ENCODE data around the gene KCNJ1. TPM values are rescaled to one million over a fixed set of nuclear protein-coding genes. Genes with fewer than 3 reads are reported as not detected.
A peak's percentile ranks its signal among the peaks of the same experiment; 100 is the strongest.

The KCNJ1 gene
- total RNA-seq, 1 donor from 2014 or later, result under 0.01 TPM

DNA sequence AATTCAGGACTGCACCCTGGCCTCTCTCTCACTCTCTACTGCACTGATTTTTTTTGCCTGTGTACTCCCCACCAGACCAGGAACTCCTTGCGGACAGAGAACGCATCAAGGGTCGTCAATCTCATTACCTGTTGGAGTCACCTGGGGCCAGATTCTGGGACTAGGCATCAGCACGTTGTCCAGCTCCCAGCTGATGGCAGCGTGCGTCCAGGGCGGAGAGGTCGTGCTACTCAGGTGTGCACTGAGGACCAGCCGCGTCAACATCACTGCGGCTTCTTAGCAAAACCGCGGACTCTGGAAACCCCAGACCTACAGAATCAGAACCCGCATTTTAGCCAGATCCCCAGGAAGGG lies 37.2 kb upstream of the KCNJ1 start:
- Histone ChIP-seq H3K27me3 (ENCODE audit: control insufficient read depth, insufficient read depth, low read length) (no peaks in the 10 kb centered on the region), H3K36me3 (ENCODE audit: control insufficient read depth, insufficient read depth, low read length) (peaks cover 5% of the 10 kb centered on the region), H3K4me3 (ENCODE audit: low read depth, low read length) (no peak overlapping the region)
- TF ChIP-seq, protein P1, sequence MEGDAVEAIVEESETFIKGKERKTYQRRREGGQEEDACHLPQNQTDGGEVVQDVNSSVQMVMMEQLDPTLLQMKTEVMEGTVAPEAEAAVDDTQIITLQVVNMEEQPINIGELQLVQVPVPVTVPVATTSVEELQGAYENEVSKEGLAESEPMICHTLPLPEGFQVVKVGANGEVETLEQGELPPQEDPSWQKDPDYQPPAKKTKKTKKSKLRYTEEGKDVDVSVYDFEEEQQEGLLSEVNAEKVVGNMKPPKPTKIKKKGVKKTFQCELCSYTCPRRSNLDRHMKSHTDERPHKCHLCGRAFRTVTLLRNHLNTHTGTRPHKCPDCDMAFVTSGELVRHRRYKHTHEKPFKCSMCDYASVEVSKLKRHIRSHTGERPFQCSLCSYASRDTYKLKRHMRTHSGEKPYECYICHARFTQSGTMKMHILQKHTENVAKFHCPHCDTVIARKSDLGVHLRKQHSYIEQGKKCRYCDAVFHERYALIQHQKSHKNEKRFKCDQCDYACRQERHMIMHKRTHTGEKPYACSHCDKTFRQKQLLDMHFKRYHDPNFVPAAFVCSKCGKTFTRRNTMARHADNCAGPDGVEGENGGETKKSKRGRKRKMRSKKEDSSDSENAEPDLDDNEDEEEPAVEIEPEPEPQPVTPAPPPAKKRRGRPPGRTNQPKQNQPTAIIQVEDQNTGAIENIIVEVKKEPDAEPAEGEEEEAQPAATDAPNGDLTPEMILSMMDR (IDR thresholded peaks at IDR 0.05; ENCODE audit: insufficient read depth, low read length, severe bottlenecking), result no peak
- DNase-seq (ENCODE audit: low read depth), result no peak
- peak; percentile 28 for FAIRE-seq

DNA sequence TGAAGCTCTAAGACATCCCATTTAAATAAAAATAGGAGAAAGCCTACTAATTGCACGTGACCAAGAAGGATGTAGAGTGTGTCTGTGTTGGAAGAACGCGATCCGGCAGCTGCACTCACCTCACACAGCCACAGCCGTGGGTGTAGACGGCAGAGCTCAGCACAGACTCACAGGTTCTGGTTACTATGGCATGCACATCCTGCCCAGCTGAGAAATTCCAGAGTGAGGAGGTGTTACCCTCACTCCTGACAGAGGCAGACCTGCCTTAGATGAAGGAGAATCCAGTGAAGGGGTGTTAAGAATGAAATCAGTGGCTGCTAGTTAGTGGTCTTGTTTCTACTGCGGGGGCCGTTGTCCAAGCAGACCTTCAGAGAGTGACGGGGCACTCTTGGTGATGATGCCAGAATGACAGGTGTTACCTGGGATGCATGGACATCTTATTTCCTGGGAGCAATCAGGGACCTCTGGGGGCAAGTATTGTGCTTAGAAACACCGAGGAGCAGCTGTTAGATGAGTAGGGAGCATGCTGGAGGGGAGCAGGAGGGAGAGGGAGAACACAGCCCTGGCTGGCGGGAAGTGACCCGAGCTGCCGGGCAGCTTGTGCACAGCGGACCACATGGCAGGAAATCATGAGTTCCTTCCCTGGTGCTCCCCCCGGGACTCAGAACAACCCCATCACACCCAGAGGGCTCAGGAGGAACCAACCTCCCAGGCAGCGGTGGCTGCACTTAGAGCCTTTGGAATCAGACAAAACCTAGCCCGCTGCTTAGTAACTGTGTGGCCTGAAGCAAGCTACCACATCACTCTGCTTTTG lies 36.4 kb upstream of the KCNJ1 start:
- DNase-seq (ENCODE audit: low read depth) (peak; percentile 86), FAIRE-seq (peak; percentile 95)
- Histone ChIP-seq H3K27me3 (ENCODE audit: control insufficient read depth, insufficient read depth, low read length) (no peaks in the 10 kb centered on the region), H3K36me3 (ENCODE audit: control insufficient read depth, insufficient read depth, low read length) (peaks cover 5% of the 10 kb centered on the region), H3K4me3 (ENCODE audit: low read depth, low read length) (no peak overlapping the region)
- TF ChIP-seq, protein P1 (IDR thresholded peaks at IDR 0.05; ENCODE audit: insufficient read depth, low read length, severe bottlenecking), result no peak

DNA sequence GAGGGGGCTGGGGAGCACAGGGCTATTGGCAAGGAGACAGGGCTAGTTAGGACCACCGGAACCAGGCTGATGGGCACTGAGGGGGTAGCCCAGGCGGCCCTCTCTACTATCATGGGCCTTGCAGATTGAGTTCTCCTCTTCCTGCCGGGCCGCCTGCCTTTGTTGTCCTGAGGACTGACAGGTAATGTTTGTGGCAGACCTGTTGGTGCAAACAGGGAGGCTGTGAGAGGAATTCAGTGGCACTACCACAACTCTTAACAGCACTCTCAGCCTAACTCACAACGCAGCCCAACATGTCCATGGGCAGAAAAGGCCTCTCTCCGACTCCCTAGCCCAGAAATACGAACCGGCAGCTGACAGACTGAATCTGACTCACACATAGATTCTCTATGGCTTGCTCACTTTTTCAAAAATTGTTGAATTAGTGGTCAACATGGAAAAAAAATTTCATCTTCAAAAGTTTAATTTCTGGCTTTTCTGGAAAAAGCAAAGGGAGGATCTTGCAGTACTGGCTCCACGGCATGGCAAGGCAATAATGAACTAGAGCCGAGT lies 35.5 kb upstream of the KCNJ1 start:
- peak; percentile 64 for DNase-seq (ENCODE audit: low read depth)
- TF ChIP-seq, protein P1 (IDR thresholded peaks at IDR 0.05; ENCODE audit: insufficient read depth, low read length, severe bottlenecking), result no peak
- peaks cover 5% of the 10 kb centered on the region for H3K36me3 ChIP-seq (ENCODE audit: control insufficient read depth, insufficient read depth, low read length)
- H3K4me3 ChIP-seq (ENCODE audit: low read depth, low read length), result no peak overlapping the region
- H3K27me3 ChIP-seq (ENCODE audit: control insufficient read depth, insufficient read depth, low read length), result no peaks in the 10 kb centered on the region
- no peak for FAIRE-seq

DNA sequence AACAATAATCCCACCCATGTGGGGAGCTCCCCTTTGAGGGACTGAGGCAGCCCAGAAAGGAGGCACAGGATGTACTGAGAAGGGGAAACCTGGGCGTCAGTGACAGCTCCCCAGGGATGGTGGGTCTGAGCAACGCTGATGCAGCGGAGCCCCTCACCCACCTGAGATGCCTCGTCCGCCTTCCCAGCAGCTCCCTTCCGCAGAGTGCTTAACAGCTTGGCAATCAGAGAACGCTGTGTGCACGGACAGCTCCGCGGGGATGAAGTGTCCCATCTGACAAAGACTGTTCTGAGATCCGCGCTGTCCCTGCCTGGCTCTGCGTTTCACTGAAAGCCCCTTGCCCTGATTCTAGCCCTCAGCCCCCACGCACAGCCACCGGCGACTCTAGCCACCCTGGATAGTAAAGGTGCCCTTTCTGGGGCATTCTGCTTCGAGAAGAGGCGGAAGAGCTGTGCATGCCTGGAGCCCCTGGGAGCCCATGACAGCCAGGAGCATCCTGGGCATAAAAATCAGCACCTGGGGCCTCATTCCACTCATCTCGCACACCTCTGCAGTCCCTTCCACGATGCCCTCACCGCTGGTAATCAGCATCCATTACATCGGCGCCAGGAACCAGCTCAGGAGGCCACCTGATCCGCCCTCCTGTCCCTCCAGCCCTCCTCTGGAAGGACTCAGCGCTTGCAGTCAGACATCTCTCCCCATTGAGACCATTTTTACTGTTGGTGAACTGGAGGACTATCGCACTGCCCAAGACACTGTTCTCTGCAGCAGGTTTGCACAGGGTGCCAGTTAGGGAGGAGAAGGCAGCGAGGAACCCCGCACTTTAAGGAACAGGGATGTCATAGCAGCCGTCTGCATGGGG lies 34.8 kb upstream of the KCNJ1 start:
- Histone ChIP-seq H3K36me3 (ENCODE audit: control insufficient read depth, insufficient read depth, low read length) (peaks cover 5% of the 10 kb centered on the region), H3K4me3 (ENCODE audit: low read depth, low read length) (no peak overlapping the region), H3K27me3 (ENCODE audit: control insufficient read depth, insufficient read depth, low read length) (no peaks in the 10 kb centered on the region)
- TF ChIP-seq, protein P1 (IDR thresholded peaks at IDR 0.05; ENCODE audit: insufficient read depth, low read length, severe bottlenecking), result no peak
- no peak for FAIRE-seq
- no peak for DNase-seq (ENCODE audit: low read depth)

DNA sequence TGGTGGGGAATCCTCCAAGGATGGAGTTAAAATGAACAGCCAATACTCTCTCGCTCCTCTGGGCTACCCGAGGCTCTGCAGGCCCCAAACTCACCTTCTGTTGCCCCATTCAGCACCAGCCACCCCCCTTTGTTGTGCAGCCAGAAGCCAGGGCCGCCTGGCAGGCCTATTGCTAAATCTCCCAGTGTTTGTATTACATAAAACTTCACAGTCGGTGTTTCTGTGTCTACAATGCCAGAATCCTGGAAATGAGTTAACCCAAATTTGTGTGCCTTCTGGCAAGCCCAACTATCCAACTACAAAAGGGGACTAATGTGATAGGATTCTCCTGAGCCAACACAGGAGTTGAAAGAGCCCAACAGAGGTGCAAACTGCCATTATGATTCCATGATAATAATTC lies 33.4 kb upstream of the KCNJ1 start:
- Histone ChIP-seq H3K27me3 (ENCODE audit: control insufficient read depth, insufficient read depth, low read length) (no peaks in the 10 kb centered on the region), H3K4me3 (ENCODE audit: low read depth, low read length) (no peak overlapping the region), H3K36me3 (ENCODE audit: control insufficient read depth, insufficient read depth, low read length) (peaks cover 5% of the 10 kb centered on the region)
- DNase-seq (ENCODE audit: low read depth), result no peak
- no peak for FAIRE-seq
- TF ChIP-seq, protein P1 (IDR thresholded peaks at IDR 0.05; ENCODE audit: insufficient read depth, low read length, severe bottlenecking), result no peak

All from bronchial epithelial cell (primary cell).